GM18873 (cell line): ENCODE data around the gene ZNF423.

Experiments
- ATAC-seq: cut with Tn5 transposase; IDR thresholded peaks from one replicate; pipeline ENCODE4 v1.9.1; 2021; ENCODE audit warnings: mild to moderate bottlenecking, moderate library complexity, moderate number of reproducible peaks; ENCODE audit not compliant: unreplicated experiment, low FRiP score

ZNF423 gene

GRCh38 chr16:49458656-49459445 is 397.1 kb downstream of the ZNF423 start:
- ATAC-seq: no peak

- no peak for ATAC-seq
These were observed 397.7 kb downstream of the ZNF423 start for GRCh38 chr16:49458243-49458642.

DNA sequence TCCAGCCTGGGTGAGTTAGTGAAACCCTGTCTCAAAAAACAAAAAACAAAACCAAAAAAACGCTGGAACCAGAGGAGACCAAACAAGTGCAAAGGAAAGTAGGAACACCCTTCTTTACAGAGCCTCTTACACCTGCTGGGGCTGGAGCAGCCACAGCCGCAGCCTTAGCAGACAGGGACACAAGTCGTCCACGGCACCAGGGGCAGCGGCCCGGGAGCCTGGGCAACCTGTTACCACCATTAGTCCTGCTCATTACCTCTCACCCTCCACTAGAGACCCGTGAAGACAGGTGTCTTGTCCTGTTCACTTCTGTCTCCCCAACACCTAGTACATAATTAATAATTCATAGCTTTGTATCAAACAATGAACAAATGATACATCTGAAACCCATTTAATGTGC is 398.7 kb downstream of the ZNF423 start:
- no peak for ATAC-seq

- ATAC-seq: no peak
These were observed 399.1 kb downstream of the ZNF423 start for GRCh38 chr16:49456763-49457162.

- ATAC-seq: no peak
These were observed 399.7 kb downstream of the ZNF423 start for GRCh38 chr16:49455991-49456745.

GRCh38 chr16:49455181-49455990 is 400.5 kb downstream of the ZNF423 start:
- ATAC-seq: no peak

GRCh38 chr16:49454426-49455180 is 401.3 kb downstream of the ZNF423 start:
- ATAC-seq: no peak

- no peak for ATAC-seq
These were observed 401.9 kb downstream of the ZNF423 start for GRCh38 chr16:49453983-49454382.

DNA sequence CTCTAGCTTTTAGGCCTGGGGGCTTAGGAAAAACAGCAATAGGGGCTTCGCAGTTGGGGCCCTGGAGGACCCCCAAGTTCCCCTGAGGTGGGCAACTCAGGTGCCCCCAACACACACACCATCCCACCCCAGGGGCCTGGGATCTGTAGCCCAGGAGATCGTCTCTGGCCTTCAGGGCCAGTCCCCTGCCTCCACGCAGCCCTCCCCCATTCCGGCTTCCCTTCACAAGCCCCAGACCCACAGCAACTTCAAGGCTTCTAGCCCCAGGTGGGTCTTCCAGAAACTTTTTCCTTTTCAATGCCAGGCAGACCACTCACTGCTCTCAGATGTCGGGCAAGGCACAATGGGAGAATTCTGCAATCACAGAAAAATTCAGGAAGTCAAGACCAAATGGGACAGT is 402.9 kb downstream of the ZNF423 start:
- ATAC-seq: no peak

GRCh38 chr16:49452578-49452977 is 403.3 kb downstream of the ZNF423 start:
- ATAC-seq: no peak

DNA sequence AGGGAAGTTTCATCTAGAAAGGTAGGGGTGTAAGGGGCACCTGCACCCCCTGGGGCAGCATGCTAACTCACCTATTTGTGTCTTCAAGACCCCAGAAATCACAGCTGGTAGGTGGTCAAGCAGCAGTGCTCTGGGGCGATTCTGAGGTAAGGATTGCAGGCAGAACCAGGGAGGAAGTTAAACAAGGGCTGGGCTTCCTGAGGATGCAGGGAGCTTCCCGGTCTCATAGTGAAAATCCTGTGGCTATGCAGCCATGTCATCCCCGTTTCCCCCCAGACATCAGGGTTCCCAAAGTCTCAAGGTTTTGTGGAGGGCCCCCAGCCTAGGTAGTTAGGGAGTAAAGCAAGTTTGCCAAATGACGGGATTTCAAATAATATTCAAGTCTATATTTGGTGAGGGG is 403.8 kb downstream of the ZNF423 start:
- ATAC-seq: no peak

- ATAC-seq: no peak
These were observed 409.1 kb downstream of the ZNF423 start for GRCh38 chr16:49446805-49447204.

DNA sequence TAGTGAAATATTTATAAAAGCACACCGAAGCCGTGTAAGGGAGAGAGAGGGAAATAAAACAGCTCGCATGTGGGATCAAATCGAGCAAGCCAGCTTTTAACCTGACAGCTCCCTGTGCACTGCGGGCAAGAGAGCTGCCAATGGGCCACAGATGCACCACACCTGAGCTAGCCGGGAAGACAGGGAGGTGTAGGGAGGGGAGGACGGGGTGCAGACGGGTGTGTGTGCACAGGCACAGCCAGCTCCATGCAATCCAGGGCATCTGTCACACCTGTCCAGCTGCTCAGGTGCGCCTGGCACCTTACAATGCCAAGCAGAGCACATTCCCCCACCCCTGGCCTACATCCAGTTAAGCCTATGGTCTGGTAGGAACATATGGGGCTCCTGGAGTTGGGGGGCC is 412.3 kb downstream of the ZNF423 start:
- ATAC-seq: no peak

DNA sequence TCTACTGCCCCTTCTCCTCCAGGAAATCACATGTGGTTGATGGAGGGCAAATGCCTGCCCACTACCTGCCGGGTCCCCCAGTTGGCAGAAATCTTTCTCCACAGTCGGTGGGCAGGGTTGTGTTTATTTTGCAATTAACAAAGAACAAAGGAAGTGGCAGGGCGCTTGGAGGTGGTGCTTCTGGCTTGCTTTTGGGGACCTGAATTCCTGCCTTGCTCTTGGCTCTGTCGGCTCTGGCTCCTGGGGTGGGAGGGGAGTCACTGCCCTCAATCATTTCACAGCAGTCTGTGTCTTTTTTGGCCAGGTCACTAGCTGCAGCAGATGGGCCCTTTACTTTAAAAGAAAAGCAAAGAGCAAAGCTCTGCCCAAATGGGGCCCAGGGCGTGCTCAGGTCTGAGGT is 413.1 kb downstream of the ZNF423 start:
- ATAC-seq: no peak

- ATAC-seq: peak; percentile 96
These were observed 414.5 kb downstream of the ZNF423 start for GRCh38 chr16:49441366-49441780.

DNA sequence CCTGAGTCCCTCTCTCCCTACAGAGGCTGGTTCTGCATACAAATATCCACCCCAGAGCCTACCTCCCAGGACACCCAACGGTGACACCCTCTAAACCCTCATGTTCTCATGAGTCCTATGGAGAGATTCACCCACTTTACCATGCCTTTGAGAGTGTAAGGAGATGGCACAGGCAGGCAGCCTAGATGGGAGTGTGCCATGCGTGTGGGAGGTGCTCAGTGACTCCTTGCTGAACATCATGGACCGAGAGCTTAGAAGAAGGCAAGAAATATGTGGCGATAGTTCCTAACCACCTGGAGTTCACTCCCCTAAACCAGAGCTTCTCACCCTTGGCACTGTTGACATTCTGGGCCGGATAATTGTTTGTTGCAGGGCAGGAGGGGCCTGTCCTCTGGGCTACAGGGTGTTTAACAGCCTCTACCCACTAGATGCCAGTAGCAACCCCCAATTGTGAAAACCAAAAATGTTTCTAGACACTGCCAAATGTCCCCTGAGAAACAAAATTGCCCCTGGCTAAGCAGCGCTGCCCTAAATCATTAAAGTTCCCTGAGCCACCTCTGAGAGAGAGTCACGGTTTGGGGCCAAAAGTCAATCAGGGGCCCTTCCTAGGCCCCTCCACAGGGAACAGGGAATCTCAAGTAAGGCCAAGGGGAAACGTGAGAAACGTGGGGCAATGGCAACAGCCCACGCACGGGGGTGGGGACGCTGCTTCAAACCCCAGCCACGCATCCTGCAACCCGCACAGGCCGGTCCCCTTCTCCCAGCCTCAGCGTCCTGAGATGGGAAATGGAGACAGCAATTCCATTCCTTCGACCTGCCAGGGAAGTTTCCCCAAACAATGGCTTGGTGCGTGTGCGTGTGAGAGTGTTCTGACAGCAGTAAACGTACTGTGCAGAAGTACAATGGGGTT is 415.5 kb downstream of the ZNF423 start:
- ATAC-seq: no peak

DNA sequence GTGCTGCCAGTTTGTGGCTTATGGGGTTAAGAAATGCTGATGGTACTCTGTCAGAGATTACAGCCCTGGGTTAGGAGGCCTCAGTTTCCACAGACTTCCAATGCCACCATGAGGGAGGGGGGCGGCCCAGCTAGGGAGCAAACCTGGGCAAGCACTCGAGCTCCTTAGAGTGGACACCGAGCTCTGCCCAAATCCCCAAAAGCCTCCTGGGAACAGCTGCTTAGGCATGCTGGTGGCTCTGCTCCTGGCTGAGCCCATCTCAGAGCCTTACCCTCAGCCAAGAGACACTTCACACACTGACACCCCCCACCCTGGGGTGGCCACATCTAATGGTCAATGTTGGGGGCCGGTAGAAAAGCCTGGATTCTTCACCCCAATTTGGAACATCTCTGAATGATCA is 416.2 kb downstream of the ZNF423 start:
- no peak for ATAC-seq

DNA sequence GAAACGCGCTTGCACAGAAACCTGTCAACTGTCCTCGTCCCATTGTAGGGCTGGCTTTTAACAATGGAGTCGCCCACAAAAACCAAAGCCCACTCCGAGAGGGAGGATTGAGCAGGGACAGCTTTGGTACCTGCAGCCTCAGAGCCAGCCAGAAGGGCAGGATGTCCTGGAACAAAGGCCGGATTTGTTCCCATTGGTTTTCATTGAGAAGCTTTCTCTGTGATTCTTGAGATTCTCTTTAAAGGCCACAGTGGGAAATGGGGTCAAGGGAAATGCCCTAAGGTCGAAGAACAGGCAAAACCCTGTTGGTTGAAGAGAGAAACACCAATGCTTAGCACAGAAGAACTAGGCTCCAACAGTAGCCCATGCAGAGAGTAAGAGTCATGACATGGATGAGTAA is 416.9 kb downstream of the ZNF423 start:
- no peak for ATAC-seq
